ENCODE results near the gene NDUFS7. TPM values are rescaled to one million over a fixed set of nuclear protein-coding genes. Genes with fewer than 3 reads are reported as not detected.
"Not testable (repeated sequence)": the region's sequence is repeated elsewhere in the genome, so short reads cannot be mapped to it uniquely, and the experiment has no call there.

NDUFS7 gene
- total RNA-seq, 4 donors from 2014 or later = 77.7 to 106 (median 86.1) TPM

- no peak overlapping the region for H3K4me3 ChIP-seq
- TF ChIP-seq POLR2A (IDR thresholded peaks at IDR 0.05) (no peak), EP300 (IDR thresholded peaks at IDR 0.05) (no peak), POLR2AphosphoS5 (IDR thresholded peaks at IDR 0.05) (no peak)
- TF ChIP-seq, protein P1, sequence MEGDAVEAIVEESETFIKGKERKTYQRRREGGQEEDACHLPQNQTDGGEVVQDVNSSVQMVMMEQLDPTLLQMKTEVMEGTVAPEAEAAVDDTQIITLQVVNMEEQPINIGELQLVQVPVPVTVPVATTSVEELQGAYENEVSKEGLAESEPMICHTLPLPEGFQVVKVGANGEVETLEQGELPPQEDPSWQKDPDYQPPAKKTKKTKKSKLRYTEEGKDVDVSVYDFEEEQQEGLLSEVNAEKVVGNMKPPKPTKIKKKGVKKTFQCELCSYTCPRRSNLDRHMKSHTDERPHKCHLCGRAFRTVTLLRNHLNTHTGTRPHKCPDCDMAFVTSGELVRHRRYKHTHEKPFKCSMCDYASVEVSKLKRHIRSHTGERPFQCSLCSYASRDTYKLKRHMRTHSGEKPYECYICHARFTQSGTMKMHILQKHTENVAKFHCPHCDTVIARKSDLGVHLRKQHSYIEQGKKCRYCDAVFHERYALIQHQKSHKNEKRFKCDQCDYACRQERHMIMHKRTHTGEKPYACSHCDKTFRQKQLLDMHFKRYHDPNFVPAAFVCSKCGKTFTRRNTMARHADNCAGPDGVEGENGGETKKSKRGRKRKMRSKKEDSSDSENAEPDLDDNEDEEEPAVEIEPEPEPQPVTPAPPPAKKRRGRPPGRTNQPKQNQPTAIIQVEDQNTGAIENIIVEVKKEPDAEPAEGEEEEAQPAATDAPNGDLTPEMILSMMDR (IDR thresholded peaks at IDR 0.05) = no peak
- no peaks in the 10 kb centered on the region for H3K27me3 ChIP-seq
- ATAC-seq = no peak
- H3K27ac ChIP-seq = no peak overlapping the region
- peaks cover 0 to 73% of the 10 kb centered on the region in 2 donors for H3K36me3 ChIP-seq
- WGBS, 2 donors (ENCODE audit: low coverage in 1 of 2) = 50 to 90% methylated on average over 3 to 7 of the region's 21 CpGs
- H3K4me1 ChIP-seq = peaks cover 0 to 24% (median 8%) of the 10 kb centered on the region in 3 donors
- H3K9me3 ChIP-seq = no peaks in the 10 kb centered on the region
These were observed 51.8 kb downstream of the NDUFS7 start for GRCh38 chr19:1435378-1435989.

- 41 to 71% methylated on average over 7 to 8 of the region's 8 CpGs for WGBS, 2 donors (ENCODE audit: low coverage in 1 of 2)
- ATAC-seq = no peak
- H3K36me3 ChIP-seq = peaks cover 0 to 73% of the 10 kb centered on the region in 2 donors
- peaks cover 0 to 31% (median 8%) of the 10 kb centered on the region in 3 donors for H3K4me1 ChIP-seq
- H3K27ac ChIP-seq = peak overlapping the region in 1 of 4 donors; percentile 87
- H3K4me3 ChIP-seq = peak overlapping the region in 1 of 2 donors; percentile 92
- TF ChIP-seq, protein P1 (IDR thresholded peaks at IDR 0.05) = no peak
- TF ChIP-seq POLR2AphosphoS5 (IDR thresholded peaks at IDR 0.05) (no peak), EP300 (IDR thresholded peaks at IDR 0.05) (no peak), POLR2A (IDR thresholded peaks at IDR 0.05) (no peak)
- H3K27me3 ChIP-seq = no peaks in the 10 kb centered on the region
- H3K9me3 ChIP-seq = no peaks in the 10 kb centered on the region
These were observed 53.9 kb downstream of the NDUFS7 start for GRCh38 chr19:1437609-1438008.

GRCh38 chr19:1438035-1438932 is 54.6 kb downstream of the NDUFS7 start, which contains the start of gene RPS15:
TSS of gene RPS15 (plus strand) at chr19:1438396. CDS start at chr19:1438426, 30 bp downstream.
- ATAC-seq = peak; percentile 93
- peaks cover 0 to 31% (median 8%) of the 10 kb centered on the region in 3 donors for H3K4me1 ChIP-seq
- no peaks in the 10 kb centered on the region for H3K27me3 ChIP-seq
- TF ChIP-seq EP300 (IDR thresholded peaks at IDR 0.05) (no peak), POLR2A (IDR thresholded peaks at IDR 0.05) (peak; percentile 89 to 93), POLR2AphosphoS5 (IDR thresholded peaks at IDR 0.05) (peak; percentile 97)
- TF ChIP-seq, protein P1 (IDR thresholded peaks at IDR 0.05) = peak in 3 of 4 experiments; percentile 94 to 98 (median 94)
- H3K27ac ChIP-seq = peak within 1 kb of the TSS; percentile 54 to 90 (median 88)
- H3K36me3 ChIP-seq = peaks cover 0 to 73% of the 10 kb centered on the region in 2 donors
- WGBS, 2 donors (ENCODE audit: low coverage in 1 of 2) = no CpG with 5 or more reads among the region's 100 CpGs
- H3K4me3 ChIP-seq = peak within 1 kb of the TSS; percentile 75 to 92
- no peaks in the 10 kb centered on the region for H3K9me3 ChIP-seq

GRCh38 chr19:1438933-1439354 is 55.2 kb downstream of the NDUFS7 start:
- peak overlapping the region; percentile 54 to 90 (median 88) for H3K27ac ChIP-seq
- 0 to 2% methylated on average over 7 to 8 of the region's 26 CpGs for whole genome bisulfite sequencing, 2 donors (ENCODE audit: low coverage in 1 of 2)
- peak overlapping the region; percentile 75 to 92 for H3K4me3 ChIP-seq
- no peaks in the 10 kb centered on the region for H3K27me3 ChIP-seq
- no peak for ATAC-seq
- peaks cover 0 to 31% (median 8%) of the 10 kb centered on the region in 3 donors for H3K4me1 ChIP-seq
- H3K36me3 ChIP-seq = peaks cover 0 to 68% of the 10 kb centered on the region in 2 donors
- H3K9me3 ChIP-seq = no peaks in the 10 kb centered on the region
- TF ChIP-seq EP300 (IDR thresholded peaks at IDR 0.05) = no peak
- no peak for TF ChIP-seq POLR2AphosphoS5 (IDR thresholded peaks at IDR 0.05)
- no peak for TF ChIP-seq POLR2A (IDR thresholded peaks at IDR 0.05)
- TF ChIP-seq, protein P1 (IDR thresholded peaks at IDR 0.05) = no peak

DNA sequence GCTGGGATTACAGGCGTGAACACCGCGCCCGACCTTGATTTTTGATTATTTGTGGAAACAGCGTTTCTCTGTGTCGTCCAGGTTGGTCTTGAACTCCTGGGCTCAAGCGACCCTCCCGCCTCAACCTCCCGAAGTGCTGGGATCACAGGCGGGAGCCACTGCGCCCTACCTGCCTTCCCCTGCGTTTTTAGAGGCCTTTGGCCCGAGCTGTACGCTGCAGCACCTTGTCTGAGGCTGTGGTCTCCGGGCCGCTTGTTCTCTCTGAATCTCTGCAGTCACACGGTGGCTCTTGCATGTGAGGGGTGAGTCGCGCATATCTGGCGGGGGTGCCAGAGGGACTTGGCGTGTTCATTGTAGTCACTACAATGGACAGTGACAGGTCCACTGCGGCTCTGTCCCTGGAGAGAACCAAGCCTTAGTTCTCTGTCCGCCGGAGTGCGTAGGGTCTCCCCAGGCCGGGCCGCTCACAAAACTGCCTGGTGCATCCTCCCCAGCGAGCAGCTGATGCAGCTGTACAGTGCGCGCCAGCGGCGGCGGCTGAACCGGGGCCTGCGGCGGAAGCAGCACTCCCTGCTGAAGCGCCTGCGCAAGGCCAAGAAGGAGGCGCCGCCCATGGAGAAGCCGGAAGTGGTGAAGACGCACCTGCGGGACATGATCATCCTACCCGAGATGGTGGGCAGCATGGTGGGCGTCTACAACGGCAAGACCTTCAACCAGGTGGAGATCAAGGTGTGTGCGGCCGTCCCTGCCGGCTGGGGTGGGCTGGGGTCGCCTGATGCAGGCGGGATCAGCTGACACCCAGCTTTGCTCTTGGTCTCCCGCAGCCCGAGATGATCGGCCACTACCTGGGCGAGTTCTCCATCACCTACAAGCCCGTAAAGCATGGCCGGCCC is 56.1 kb downstream of the NDUFS7 start:
- peak overlapping the region in 2 of 4 donors; percentile 87 to 90 for H3K27ac ChIP-seq
- not testable (repeated sequence) for H3K27me3 ChIP-seq, H3K9me3 ChIP-seq, ATAC-seq
- peaks cover 0 to 60% of the 10 kb centered on the region in 2 donors for H3K36me3 ChIP-seq
- peaks cover 0 to 34% (median 10%) of the 10 kb centered on the region in 3 donors for H3K4me1 ChIP-seq
- H3K4me3 ChIP-seq = peak overlapping the region; percentile 75 to 92
- 77% methylated on average over 8 of the region's 57 CpGs; no CpG with 5 or more reads in 1 of the 2 donors for WGBS, 2 donors (ENCODE audit: low coverage in 1 of 2)
